Skeletal muscle tissue (tissue), 4 donors: ENCODE data around the gene MYMX. TPM values are rescaled to one million over a fixed set of nuclear protein-coding genes. Genes with fewer than 3 reads are reported as not detected.

Experiments
- H3K27ac ChIP-seq: one replicate; pipeline ENCODE4 v1.7.0; 2013; ENCODE audit warnings: mild to moderate bottlenecking, low read depth, low read length, inconsistent platforms
- H3K27me3 ChIP-seq, 3 donors: one replicate each; pipeline ENCODE4 v1.7.0; 2013; ENCODE audit warnings: low read length in 3 of 3; ENCODE audit not compliant: control insufficient read depth in 3 of 3, insufficient read depth in 3 of 3
- H3K36me3 ChIP-seq, 3 donors: one replicate each; pipeline ENCODE4 v1.7.0; 2013; ENCODE audit warnings: low read length in 3 of 3; ENCODE audit not compliant: control insufficient read depth in 3 of 3, insufficient read depth in 3 of 3
- H3K4me1 ChIP-seq, 3 donors: one replicate each; pipeline ENCODE4 v1.7.0; 2013; ENCODE audit warnings: low read length in 3 of 3, mild to moderate bottlenecking in 3 of 3; ENCODE audit not compliant: control insufficient read depth in 3 of 3, insufficient read depth in 3 of 3
- H3K4me3 ChIP-seq, 3 donors: one replicate each; pipeline ENCODE4 v1.7.0; 2013; ENCODE audit warnings: low read length in 3 of 3
- H3K9ac ChIP-seq, 3 donors: one replicate each; pipeline ENCODE4 v1.7.0; 2013; ENCODE audit warnings: low read length in 3 of 3, mild to moderate bottlenecking in 3 of 3, moderate library complexity in 2 of 3, low read depth in 1 of 3
- H3K9me3 ChIP-seq, 3 donors: one replicate each; pipeline ENCODE4 v1.7.0; 2013; ENCODE audit warnings: low read length in 3 of 3; ENCODE audit not compliant: control insufficient read depth in 3 of 3
- total RNA-seq: library from RNA; depleted of rRNA; stranded (reverse); fragments of >200 nt; gene quantifications from one replicate; pipeline ENCODE4 v1.2.3, GENCODE V29; 2014
- donor health status: Osteomylitis.

Gene MYMX
- total RNA-seq, 1 donor from 2014 or later = 7.3 TPM

DNA sequence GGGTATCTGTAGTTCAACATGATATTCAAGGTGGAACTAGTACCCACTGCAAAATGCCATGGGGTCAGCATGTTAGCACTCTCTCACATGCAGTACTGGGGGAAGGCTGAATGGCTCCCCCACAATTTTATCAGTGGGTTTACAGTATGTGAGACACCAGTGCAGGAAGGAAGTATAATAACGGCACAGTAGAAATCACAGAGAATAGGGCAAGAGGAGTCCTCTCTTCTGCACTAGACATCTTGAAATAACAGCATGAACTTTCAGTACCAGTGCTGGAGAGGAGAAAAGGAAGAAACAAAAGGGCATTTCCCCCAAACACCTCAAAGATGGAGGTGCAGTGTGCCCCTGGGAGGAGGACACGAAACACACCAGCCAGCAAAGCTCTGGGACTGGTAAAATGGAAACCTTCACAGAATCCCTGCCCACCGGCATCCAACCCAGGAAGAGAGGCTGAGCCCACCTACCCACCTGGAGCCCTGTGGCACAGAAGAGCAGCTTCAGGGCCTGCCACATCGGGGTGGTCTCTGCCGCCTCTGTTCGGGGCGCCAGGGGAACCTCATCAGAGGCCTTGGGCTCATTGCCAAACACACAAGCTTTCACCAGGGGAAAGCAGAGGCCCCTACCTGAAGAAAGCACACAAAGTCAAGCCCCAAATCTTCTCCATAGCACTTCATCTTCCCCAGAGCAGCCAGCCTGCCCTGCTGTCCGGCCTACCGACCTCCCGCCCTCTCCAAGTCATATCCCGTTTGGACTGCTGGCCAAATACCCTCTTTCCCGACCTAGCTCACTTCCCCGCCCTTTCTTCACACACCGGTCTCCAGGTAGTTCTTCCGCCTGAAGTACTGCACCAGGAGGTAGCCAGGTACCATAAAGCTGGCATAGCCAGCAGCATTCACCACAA is 39.4 kb downstream of the MYMX start:
- Histone ChIP-seq H3K4me3 (peak overlapping the region; percentile 80 to 88 (median 83)), H3K9ac (peak overlapping the region; percentile 69 to 92 (median 85)), H3K27ac (peak overlapping the region; percentile 87), H3K4me1 (peaks cover 24 to 37% (median 25%) of the 10 kb centered on the region in 3 donors), H3K36me3 (peaks cover 45 to 52% (median 50%) of the 10 kb centered on the region in 3 donors), H3K27me3 (no peaks in the 10 kb centered on the region), H3K9me3 (no peaks in the 10 kb centered on the region)

DNA sequence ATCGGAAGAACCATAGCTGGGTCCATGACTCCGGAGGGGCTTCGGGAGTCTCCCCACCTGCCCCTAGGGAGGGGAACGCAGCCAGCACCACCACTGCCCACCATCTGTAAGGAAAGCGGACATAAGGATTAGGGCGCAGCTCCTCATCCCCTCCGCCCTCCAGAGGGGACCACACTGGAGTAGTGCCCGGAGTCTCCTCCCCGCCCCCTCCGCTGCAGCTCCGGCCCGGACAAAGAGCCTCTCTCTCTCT is 40.0 kb downstream of the MYMX start:
- Histone ChIP-seq H3K4me3 (peak overlapping the region; percentile 80 to 88 (median 83)), H3K4me1 (peaks cover 24 to 37% (median 24%) of the 10 kb centered on the region in 3 donors), H3K27me3 (no peaks in the 10 kb centered on the region), H3K36me3 (peaks cover 39 to 46% (median 44%) of the 10 kb centered on the region in 3 donors), H3K9ac (peak overlapping the region; percentile 69 to 92 (median 85)), H3K9me3 (no peaks in the 10 kb centered on the region), H3K27ac (peak overlapping the region; percentile 87)

DNA sequence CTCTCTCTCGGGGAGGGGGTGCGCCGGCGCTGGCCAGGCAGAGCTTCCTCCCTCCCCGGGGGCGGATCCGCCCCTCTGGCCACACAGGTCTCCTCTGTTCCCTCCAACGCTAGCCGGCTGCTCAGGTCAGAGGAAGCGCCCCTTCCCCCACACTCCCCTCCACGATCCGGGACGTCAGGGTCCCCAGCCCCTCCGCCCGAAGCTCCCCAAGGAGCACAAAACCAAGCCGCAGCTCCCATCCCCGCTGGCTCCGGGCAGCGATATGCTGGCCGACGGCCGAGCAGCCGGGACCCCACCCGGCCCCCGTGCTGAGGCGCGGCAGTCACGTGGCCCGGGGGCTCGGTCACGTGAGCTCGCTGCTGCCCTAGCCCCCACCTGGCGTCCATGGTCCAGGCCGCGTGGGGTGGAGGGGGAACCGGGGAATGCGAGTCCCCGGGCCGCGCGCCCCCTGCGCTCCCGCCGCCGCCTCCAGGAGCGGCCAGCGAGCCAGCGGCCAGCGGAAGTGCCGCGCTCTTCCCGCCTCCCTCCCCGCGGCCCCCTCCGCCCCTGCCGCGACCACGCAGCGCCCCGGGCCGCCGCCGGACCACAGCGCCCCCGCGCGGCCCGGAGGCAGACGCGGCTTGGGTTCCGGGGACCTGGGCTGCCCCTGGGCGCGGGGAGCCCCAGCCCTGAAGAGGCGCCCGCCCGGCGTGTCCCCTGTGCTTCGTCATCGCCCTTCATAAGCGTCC is 40.5 kb downstream of the MYMX start, which contains the start of gene SLC35B2:
TSS of gene SLC35B2 (minus strand) at position 504 of the 728 bp plus-strand sequence. CDS start at position 386, 118 bp downstream.
- no peaks in the 10 kb centered on the region for H3K9me3 ChIP-seq
- peak within 1 kb of the TSS; percentile 87 for H3K27ac ChIP-seq
- peaks cover 19 to 39% (median 24%) of the 10 kb centered on the region in 3 donors for H3K4me1 ChIP-seq
- H3K9ac ChIP-seq = peak within 1 kb of the TSS; percentile 78 to 92 (median 85)
- H3K36me3 ChIP-seq = peaks cover 35 to 41% (median 39%) of the 10 kb centered on the region in 3 donors
- H3K4me3 ChIP-seq = peak within 1 kb of the TSS; percentile 83 to 88 (median 83)
- H3K27me3 ChIP-seq = no peaks in the 10 kb centered on the region

DNA sequence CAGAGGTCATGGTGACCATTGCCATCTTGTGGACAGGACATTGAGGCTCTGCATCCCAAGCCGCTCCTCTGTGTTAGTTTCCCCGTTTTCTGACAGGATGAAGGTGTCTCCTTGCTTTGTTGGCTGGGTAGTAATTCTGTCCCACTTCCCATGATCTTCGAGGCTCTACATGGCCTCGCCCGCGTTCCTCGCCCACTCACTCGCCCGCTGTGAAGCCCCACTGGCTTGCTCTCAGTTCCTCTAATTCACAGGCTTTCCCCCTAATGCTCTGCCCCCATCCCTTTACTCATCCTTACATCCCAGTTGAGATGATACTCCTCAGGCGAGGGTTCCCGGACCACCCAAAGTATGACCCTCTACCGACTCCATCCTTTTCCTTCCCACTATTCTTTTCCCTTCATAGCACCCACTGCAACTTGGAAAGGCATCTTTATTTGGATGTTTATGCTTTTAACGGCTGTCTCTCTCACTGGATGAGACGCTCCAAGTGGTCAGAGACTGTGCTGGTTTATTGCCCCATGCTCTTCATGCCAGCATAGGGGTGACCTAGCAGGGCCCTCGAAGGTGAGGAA is 41.1 kb downstream of the MYMX start:
- Histone ChIP-seq H3K27me3 (no peaks in the 10 kb centered on the region), H3K36me3 (peaks cover 31 to 36% (median 35%) of the 10 kb centered on the region in 3 donors), H3K27ac (peak overlapping the region; percentile 87)

DNA sequence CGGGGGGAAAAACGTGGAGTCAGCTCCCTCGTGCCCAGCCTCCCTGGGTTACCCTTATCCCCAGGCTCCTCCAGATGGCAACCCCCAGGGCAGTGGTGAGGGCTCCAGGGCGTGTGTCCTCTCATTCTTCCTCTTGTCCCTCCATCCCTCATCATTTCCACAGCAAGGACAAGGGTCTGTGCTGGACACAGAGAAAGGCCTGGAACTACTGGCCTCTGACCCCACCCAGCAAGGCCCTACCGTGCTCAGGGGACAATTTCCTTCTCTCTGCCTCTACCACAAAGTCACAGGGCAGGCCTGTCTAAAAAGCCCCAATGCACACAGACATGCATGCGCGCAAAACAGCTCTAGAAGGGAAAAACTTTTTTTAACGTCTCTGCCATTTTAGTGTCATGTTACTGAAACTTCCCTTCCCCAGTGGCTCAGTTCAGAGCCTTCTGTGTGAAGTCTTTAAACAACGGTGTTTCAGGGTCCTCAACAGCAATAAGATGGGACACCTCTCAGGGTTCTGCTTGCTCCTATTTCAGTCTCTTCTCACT is 41.7 kb downstream of the MYMX start:
- Histone ChIP-seq H3K4me3 (no peak overlapping the region), H3K27me3 (no peaks in the 10 kb centered on the region), H3K9me3 (no peaks in the 10 kb centered on the region), H3K27ac (peak overlapping the region; percentile 87), H3K36me3 (peaks cover 25 to 31% (median 30%) of the 10 kb centered on the region in 3 donors), H3K9ac (peak overlapping the region in 2 of 3 donors; percentile 85 to 92), H3K4me1 (peaks cover 29 to 49% (median 36%) of the 10 kb centered on the region in 3 donors)

More for the DNA sequence above, 41.1 kb downstream of the MYMX start:
- Histone ChIP-seq H3K9ac (peak overlapping the region; percentile 78 to 92 (median 85)), H3K4me3 (peak overlapping the region; percentile 83 to 88 (median 83)), H3K9me3 (no peaks in the 10 kb centered on the region), H3K4me1 (peaks cover 23 to 46% (median 30%) of the 10 kb centered on the region in 3 donors)

DNA sequence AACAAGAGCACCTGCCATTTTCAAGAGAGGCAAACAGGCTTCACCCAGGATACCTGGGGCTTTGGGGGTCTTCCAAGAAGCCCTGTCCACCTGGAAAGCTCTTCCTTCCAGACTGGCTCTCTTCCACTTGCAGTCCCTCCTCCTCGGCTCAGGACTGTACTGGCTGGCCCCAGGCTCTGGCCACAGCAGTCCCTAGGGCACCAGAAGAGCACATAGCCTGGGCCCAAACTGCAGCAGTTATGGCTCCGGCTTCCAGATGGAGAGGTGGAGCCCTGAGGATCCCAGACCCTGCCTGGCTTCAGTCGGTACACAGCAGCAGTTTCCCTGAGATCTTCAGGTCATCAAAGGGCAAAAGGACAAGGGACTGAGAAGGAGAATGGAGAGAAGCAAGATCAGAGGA is 42.2 kb downstream of the MYMX start:
- no peak overlapping the region for H3K4me3 ChIP-seq
- no peaks in the 10 kb centered on the region for H3K27me3 ChIP-seq
- H3K27ac ChIP-seq = no peak overlapping the region
- no peak overlapping the region for H3K9ac ChIP-seq
- peaks cover 34 to 53% (median 41%) of the 10 kb centered on the region in 3 donors for H3K4me1 ChIP-seq
- peaks cover 20 to 28% (median 25%) of the 10 kb centered on the region in 3 donors for H3K36me3 ChIP-seq
- no peaks in the 10 kb centered on the region for H3K9me3 ChIP-seq

DNA sequence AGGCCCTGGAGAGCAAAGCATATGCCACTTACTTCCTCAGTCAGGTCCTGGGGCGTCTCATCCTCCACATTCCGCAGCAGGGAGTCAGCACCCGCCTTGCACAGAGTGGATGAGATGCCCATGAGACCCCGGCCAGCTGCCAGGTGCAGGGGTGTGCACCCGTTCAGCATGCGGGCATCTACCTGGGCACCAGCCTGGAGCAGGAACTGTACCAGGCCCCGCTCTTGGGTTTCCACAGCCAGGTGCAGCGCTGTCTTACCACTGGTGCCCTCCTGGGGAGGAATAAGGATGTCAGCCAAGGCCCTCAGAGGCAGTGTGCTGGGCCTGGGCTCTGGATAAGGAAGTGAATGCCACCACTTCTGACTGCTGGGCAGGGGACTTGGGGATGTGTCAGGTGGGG is 43.3 kb downstream of the MYMX start:
- Histone ChIP-seq H3K4me1 (peaks cover 45 to 55% (median 48%) of the 10 kb centered on the region in 3 donors), H3K27ac (no peak overlapping the region), H3K4me3 (no peak overlapping the region), H3K36me3 (peaks cover 9 to 17% (median 15%) of the 10 kb centered on the region in 3 donors), H3K27me3 (no peaks in the 10 kb centered on the region), H3K9ac (peak overlapping the region in 1 of 3 donors; percentile 15), H3K9me3 (no peaks in the 10 kb centered on the region)

DNA sequence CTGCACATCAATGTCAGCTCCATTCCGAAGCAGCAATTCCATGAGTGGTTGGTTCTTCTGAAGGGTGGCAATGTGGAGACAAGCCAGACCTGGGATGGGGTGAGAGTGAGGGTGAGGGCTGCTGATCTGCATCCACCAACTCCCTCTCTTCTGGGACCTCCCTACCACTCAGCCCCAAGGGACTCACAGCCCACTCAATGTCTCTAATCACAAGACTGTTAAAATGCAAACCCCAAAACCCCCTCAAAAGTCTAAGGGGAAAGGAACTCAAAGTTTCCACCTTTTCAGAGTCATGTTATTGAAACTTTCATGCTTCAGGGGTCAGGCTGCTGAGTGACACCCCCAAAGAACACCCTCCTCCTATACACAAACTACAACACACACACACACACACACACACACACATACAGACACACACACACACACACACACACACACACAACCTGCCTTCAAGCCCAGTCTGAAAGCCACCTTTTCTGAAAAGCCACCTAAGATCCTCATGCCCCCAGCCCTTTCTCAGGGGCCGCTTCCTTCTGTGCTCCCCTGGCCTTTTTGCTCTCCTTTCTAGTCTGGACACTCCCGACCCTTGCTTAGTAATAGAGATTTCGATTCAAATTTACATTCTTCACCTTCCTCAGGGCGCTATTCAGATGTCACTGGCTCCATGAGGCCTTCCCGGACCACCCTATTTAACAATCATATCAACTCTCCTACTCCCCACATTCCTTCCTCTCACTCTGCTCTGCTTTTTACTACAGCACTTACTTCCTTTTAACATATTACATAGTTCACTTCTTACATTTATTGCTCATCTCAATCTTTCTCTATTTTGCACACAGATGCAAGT is 43.9 kb downstream of the MYMX start:
- peaks cover 46 to 50% (median 48%) of the 10 kb centered on the region in 3 donors for H3K4me1 ChIP-seq
- no peak overlapping the region for H3K9ac ChIP-seq
- peaks cover 6 to 10% (median 8%) of the 10 kb centered on the region in 3 donors for H3K36me3 ChIP-seq
- H3K9me3 ChIP-seq = no peaks in the 10 kb centered on the region
- no peaks in the 10 kb centered on the region for H3K27me3 ChIP-seq
- no peak overlapping the region for H3K4me3 ChIP-seq
- no peak overlapping the region for H3K27ac ChIP-seq

DNA sequence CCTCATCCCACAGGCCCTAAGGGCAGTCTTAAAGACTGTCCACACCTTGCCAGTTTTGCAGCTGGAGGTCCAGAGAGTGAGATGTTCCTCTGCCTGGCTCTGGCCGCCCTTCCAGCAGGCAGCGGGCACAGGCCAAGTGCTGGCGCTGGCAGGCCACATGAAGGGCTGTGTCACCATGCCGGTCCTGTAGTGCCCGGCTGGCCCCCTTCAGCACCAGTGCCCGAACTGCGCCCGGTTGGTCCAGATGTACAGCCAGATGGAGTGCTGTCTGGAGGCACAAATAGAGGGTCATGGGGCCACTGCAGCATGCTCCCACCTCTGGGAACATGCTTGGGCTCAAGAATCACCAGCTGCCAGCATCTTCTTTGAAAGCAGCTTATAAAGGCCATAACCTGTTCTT is 44.9 kb downstream of the MYMX start:
- H3K4me1 ChIP-seq = peaks cover 38 to 41% (median 39%) of the 10 kb centered on the region in 3 donors

More for the DNA sequence above, 44.9 kb downstream of the MYMX start:
- Histone ChIP-seq H3K27me3 (no peaks in the 10 kb centered on the region), H3K9ac (no peak overlapping the region), H3K9me3 (no peaks in the 10 kb centered on the region), H3K27ac (no peak overlapping the region), H3K4me3 (no peak overlapping the region), H3K36me3 (peaks cover 6 to 8% (median 6%) of the 10 kb centered on the region in 3 donors)
